Fibroblast of the aortic adventitia (primary cell): ENCODE data around the gene KLHDC4. TPM values are rescaled to one million over a fixed set of nuclear protein-coding genes. Genes with fewer than 3 reads are reported as not detected.

Experiments used
- DNase-seq: peaks from one replicate; pipeline ENCODE4 v3.0.0-alpha.2; 2010; ENCODE audit warnings: low read depth
- H3K4me3 ChIP-seq: 2 replicates; pipeline ENCODE4 v1.5.1; 2011; ENCODE audit warnings: low read depth, mild to moderate bottlenecking, control low read depth, low read length, moderate library complexity
- CTCF ChIP-seq: IDR thresholded peaks from 2 replicates; pipeline ENCODE4 v1.5.1; 2011; ENCODE audit warnings: mild to moderate bottlenecking, low read length, control low read depth, inconsistent platforms; ENCODE audit not compliant: insufficient read depth
- total RNA-seq: library from RNA; depleted of rRNA; stranded (reverse); fragments of >200 nt; gene quantifications from 2 replicates; pipeline ENCODE4 v1.2.3, GENCODE V29; 2012; ENCODE audit warnings: low replicate concordance

Gene KLHDC4
- total RNA-seq, 1 donor: 21.6 TPM

GRCh38 chr16:87690911-87691685 is 74.7 kb downstream of the KLHDC4 start:
- TF ChIP-seq CTCF: no peak
- H3K4me3 ChIP-seq: no peak overlapping the region
- no peak for DNase-seq

- H3K4me3 ChIP-seq: no peak overlapping the region
- no peak for DNase-seq
- no peak for TF ChIP-seq CTCF
Observed at GRCh38 chr16:87689956-87690465, 75.8 kb downstream of the KLHDC4 start.

- DNase-seq: no peak
- TF ChIP-seq CTCF: no peak
- H3K4me3 ChIP-seq: no peak overlapping the region
Observed at GRCh38 chr16:87688876-87689815, 76.6 kb downstream of the KLHDC4 start.

- TF ChIP-seq CTCF: no peak
- no peak for DNase-seq
- H3K4me3 ChIP-seq: no peak overlapping the region
Observed at GRCh38 chr16:87687998-87688529, 77.7 kb downstream of the KLHDC4 start.

- H3K4me3 ChIP-seq: no peak overlapping the region
- no peak for TF ChIP-seq CTCF
- DNase-seq: peak; percentile 35
Observed at GRCh38 chr16:87687126-87687910, 78.5 kb downstream of the KLHDC4 start.

GRCh38 chr16:87686697-87687096 is 79.1 kb downstream of the KLHDC4 start:
- no peak for DNase-seq
- TF ChIP-seq CTCF: no peak
- H3K4me3 ChIP-seq: no peak overlapping the region
